Activated T-cell treated with anti-CD3 and anti-CD28 coated beads, Interleukin-2, amount 50 U/mL, for 24 hours (primary cell): ENCODE results near the gene ADSS1.

Source experiments
- DNase-seq: peaks from one replicate; pipeline ENCODE4 v3.0.0-alpha.2; 2020
- H3K27ac Mint-ChIP-seq: 2 replicates; pipeline ENCODE4 v1.8.0; 2020; ENCODE audit warnings: mild to moderate bottlenecking, mixed read lengths
- H3K27me3 Mint-ChIP-seq: 2 replicates; pipeline ENCODE4 v1.8.0; 2020; ENCODE audit warnings: mixed read lengths
- H3K36me3 Mint-ChIP-seq: 2 replicates; pipeline ENCODE4 v1.8.0; 2020; ENCODE audit warnings: low read depth, mixed read lengths
- H3K4me1 Mint-ChIP-seq: 2 replicates; pipeline ENCODE4 v1.8.0; 2020; ENCODE audit warnings: low read depth, mixed read lengths
- H3K4me3 Mint-ChIP-seq: 2 replicates; pipeline ENCODE4 v1.8.0; 2020; ENCODE audit warnings: mild to moderate bottlenecking, moderate library complexity, mixed read lengths
- H3K9me3 Mint-ChIP-seq: 2 replicates; pipeline ENCODE4 v1.8.0; 2020; ENCODE audit warnings: mixed read lengths

ADSS1 gene

DNA sequence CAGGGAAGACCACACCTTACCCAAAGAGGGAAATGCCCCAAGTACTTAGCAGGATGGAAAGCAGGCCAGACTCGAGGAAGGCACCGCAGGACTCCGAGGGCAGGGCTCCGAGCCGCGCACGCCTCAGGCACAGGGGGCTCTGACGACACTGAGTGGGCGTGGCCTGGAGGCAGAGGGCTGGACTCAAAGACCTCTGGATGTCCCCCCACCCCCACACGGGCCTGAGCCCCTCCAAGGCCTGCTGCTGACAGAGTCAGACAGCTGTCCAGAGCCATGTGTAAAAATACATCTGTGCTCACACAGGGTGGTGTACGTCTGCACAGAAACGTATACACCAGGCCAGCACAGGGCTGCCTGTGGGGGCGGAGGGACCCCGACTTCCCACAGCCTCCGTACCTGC is 70.1 kb downstream of the ADSS1 start:
- Mint-ChIP-seq H3K4me1 (peaks cover 46% of the 10 kb centered on the region), H3K9me3 (no peaks in the 10 kb centered on the region), H3K27ac (peak overlapping the region; percentile 86), H3K4me3 (peak overlapping the region; percentile 92), H3K36me3 (peaks cover 38% of the 10 kb centered on the region), H3K27me3 (peaks cover 3% of the 10 kb centered on the region)
- DNase-seq = peak; percentile 71

DNA sequence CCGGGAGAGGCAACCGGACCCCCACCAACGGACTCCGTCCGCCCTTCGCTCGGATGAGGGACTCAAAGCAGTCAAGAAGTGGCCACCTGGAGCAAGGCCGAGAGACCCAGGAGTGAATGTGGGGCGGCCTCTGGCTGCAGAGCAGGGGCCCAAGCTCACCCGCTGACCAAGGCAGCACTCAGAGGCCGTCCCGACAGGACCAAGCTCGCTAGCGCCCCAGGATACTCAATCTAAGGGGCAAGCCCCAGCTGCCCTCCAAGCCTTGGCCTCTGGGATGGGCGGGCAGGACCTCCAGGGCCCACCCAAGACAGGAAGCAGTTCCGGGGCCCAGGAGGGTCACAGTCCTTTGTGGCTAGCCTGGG is 70.6 kb downstream of the ADSS1 start:
- Mint-ChIP-seq H3K4me1 (peaks cover 43% of the 10 kb centered on the region), H3K4me3 (peak overlapping the region; percentile 92), H3K27ac (peak overlapping the region; percentile 86), H3K9me3 (no peaks in the 10 kb centered on the region), H3K27me3 (peaks cover 6% of the 10 kb centered on the region), H3K36me3 (peaks cover 33% of the 10 kb centered on the region)
- peak; percentile 53 for DNase-seq

DNA sequence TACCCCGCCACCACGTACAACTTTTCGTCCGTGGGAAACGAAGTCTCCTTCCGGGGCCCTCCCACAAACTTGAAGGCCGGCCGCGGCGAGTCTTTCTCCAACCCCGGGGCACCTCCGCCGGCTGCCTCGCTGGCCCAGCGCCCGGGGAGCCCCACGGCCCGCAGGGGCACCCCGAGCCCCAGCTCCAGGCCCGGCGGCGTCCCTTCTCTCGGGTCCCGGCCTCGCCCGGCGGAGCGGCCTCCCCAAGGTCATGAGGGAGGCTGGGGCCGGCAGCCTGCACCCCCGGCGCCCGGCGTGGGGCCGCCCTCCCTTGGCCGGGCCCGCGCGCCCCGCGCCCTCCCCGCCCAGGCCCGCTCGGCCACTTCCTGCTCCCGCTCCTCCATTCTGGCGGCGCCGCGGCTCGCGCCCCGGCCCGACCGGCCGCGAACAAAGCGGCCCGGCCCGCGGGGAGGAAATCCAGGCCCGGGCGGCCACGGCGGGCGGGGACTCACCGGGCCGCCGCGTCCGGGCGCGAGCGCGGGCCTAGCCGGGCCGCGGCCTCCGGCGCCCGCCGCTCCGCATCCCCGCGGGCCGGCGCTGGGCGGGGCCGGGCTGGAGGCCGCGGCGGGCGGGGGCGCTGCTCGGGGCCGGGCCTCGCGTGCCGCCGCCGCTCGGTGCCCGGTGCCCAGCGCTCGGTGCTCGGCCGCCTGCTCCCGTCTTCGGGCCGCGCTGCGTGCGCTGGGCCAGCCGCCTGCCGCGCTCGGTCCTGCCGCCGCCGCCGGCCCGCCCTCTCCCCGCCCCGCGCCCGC is 71.2 kb downstream of the ADSS1 start, which contains the start of gene AKT1:
Gene AKT1, minus strand, starts transcription at position 756 of the 788 bp plus-strand sequence. CDS start 3,105 bp downstream, outside the sequence.
- Mint-ChIP-seq H3K4me1 (peaks cover 43% of the 10 kb centered on the region), H3K9me3 (no peaks in the 10 kb centered on the region), H3K27me3 (peaks cover 6% of the 10 kb centered on the region), H3K4me3 (peak within 1 kb of the TSS; percentile 92), H3K36me3 (peaks cover 29% of the 10 kb centered on the region), H3K27ac (peak within 1 kb of the TSS; percentile 86)
- DNase-seq = peak; percentile 59

DNA sequence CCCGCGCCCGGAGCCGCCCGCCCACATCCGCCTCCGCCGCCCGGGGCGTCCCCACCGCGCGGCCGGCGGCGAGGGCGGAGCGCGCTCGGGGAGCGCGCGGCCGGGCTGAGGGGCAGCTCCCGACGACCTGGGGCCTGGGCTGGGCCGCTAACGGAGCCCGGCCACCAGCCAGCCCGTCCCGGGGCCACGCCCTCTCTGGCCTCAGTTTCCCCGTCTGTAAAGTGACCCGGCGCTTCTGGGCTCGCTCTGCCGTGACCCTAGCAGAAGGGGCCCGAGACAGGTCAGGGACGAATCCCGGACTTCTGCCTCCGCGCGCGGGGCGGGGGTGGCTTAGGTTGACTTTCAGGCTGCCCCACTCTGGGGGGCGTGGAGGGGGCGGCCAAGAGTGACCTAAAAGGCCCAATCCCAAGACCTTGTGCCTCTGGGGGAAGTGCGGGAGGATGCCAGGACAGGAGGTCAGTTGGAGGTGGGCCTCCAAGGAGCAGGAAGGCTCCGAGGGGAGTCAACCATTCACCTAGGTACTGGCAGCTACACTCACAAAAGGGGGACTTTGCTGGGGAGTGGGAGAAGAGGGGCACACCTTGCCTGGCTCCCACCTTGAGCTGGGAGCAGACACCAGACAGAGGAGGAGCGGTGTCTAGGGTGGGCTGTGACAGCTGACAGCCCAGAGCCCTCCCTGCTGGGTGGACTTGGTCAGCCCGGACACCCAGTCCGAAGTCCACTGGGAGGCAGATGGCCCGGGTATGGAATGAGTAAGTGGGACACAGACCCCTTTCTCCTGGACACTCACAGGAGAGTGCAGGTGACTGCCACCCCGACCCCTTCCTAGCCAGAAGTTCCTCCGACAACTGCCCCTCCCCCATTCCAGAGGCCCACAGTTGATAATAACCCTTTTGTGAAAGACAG is 72.0 kb downstream of the ADSS1 start:
- H3K4me3 Mint-ChIP-seq = peak overlapping the region; percentile 72
- H3K4me1 Mint-ChIP-seq = peaks cover 40% of the 10 kb centered on the region
- peaks cover 24% of the 10 kb centered on the region for H3K36me3 Mint-ChIP-seq
- H3K9me3 Mint-ChIP-seq = no peaks in the 10 kb centered on the region
- peak overlapping the region; percentile 83 for H3K27ac Mint-ChIP-seq
- peak; percentile 76 for DNase-seq
- peaks cover 6% of the 10 kb centered on the region for H3K27me3 Mint-ChIP-seq

DNA sequence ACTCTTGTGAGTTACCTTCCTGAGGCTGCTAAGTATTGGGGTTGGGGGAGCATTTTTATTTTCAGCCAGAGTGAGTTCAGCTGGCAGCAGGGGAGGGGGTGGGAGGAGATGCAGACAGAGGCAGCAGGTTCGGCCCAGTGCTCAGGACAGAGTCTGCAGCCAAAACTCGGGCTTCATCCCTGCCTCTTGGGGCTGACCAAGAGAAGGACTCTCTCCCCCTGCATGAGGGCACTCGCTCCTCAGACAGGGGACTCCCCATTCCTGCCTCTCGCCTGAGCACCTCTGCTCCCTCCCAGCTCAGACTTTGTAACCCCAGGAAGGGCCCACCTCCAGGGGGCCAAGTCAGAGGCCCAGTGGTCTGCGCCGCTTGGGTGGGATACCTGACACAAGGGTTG is 72.7 kb downstream of the ADSS1 start:
- DNase-seq = no peak
- Mint-ChIP-seq H3K4me3 (peak overlapping the region; percentile 72), H3K27me3 (peaks cover 6% of the 10 kb centered on the region), H3K36me3 (peaks cover 18% of the 10 kb centered on the region), H3K4me1 (peaks cover 44% of the 10 kb centered on the region), H3K9me3 (no peaks in the 10 kb centered on the region), H3K27ac (no peak overlapping the region)
